Stomach (tissue), 9 donors: Measurements from ENCODE around the gene AGPS. TPM values are rescaled to one million over a fixed set of nuclear protein-coding genes. Genes with fewer than 3 reads are reported as not detected.

Experiments used
- DNase-seq, 2 donors: peaks; one replicate each; pipeline versions ENCODE4 v3.0.0 to v3.0.0-alpha.2; 2013 to 2019
- H3K27ac ChIP-seq, 5 donors: fragments of 200-600 bp in 4 of 5; sonication (generic) in 4 of 5; one replicate each; pipeline ENCODE4 v1.5.1; 2013 to 2019; ENCODE audit warnings: mild to moderate bottlenecking in 1 of 5, moderate library complexity in 1 of 5
- H3K27me3 ChIP-seq, 3 donors: fragments of 200-600 bp; sonication (generic); one replicate each; pipeline ENCODE4 v1.5.1; 2017 to 2019; ENCODE audit warnings: mixed run types in 1 of 3
- H3K36me3 ChIP-seq, 4 donors: fragments of 200-600 bp; sonication (generic); 1 replicate in 3 of 4; 2 replicates in 1 of 4; pipeline ENCODE4 v1.5.1; 2016 to 2019
- H3K4me1 ChIP-seq, 4 donors: fragments of 200-600 bp; sonication (generic); one replicate each; pipeline ENCODE4 v1.5.1; 2016 to 2019
- H3K4me3 ChIP-seq, 4 donors: fragments of 200-600 bp; sonication (generic) in 3 of 4; one replicate each; pipeline ENCODE4 v1.5.1; 2016 to 2019; ENCODE audit warnings: mild to moderate bottlenecking in 1 of 4
- H3K9me3 ChIP-seq, 4 donors: fragments of 200-600 bp; sonication (generic); one replicate each; pipeline ENCODE4 v1.5.1; 2016 to 2019
- EP300 ChIP-seq: sonication (generic); formaldehyde crosslinking; IDR thresholded peaks from one replicate; pipeline ENCODE4 v1.6.1; 2017; ENCODE audit warnings: antibody characterized with exemption
- POLR2A ChIP-seq, 4 donors: fragments of 450-650 bp; IDR thresholded peaks; one replicate each; pipeline ENCODE4 v1.6.1; 2016; ENCODE audit warnings: antibody characterized with exemption in 4 of 4, control low read depth in 2 of 4, mild to moderate bottlenecking in 1 of 4, moderate library complexity in 1 of 4
- POLR2AphosphoS5 ChIP-seq, 3 donors: sonication (generic); formaldehyde crosslinking; IDR thresholded peaks; one replicate each; pipeline ENCODE4 v1.6.1; 2016; ENCODE audit warnings: antibody characterized with exemption in 3 of 3
- WGBS, 5 donors: extraction: QIAGEN DNeasy Blood & Tissue Kit in 3 of 5; methylation state at CpG; one replicate each; pipeline versions ENCODE4 v1.1.5 to v1.1.7; 2013 to 2018; 5-methylcytosine and 5-hydroxymethylcytosine counted together
- intact Hi-C: fragments of 100-400 bp; cut with DNase I; formaldehyde crosslinking; loops from one replicate; pipeline ENCODE4 v1.15.1; 2023; ENCODE audit warnings: low total_unique reads
- polyA plus RNA-seq, 3 donors: library from polyadenylated mRNA; stranded (reverse); fragments of 200-250 nt; gene quantifications; one replicate each; pipeline ENCODE4 v1.2.3, GENCODE V29; 2013
- total RNA-seq, 5 donors: library from RNA; depleted of rRNA; stranded (reverse); fragments of >200 nt; gene quantifications; one replicate each; pipeline versions ENCODE4 v1.1.0 to v1.2.3, GENCODE V29; 2014 to 2016
- TF ChIP-seq, protein P1 (sequence below), 7 experiments: fragments of 450-650 bp in 4 of 7; fragments of 200-600 bp in 3 of 7; sonication (generic) in 3 of 7; IDR thresholded peaks; one replicate each; pipeline ENCODE4 v1.5.1; 2016 to 2019; ENCODE audit warnings: antibody characterized with exemption in 7 of 7, control low read depth in 2 of 7, mild to moderate bottlenecking in 1 of 7
- donor health status: healthy with polysubstance abuse.
- donor health status: Bipolar disorder and iron deficiency.
- donor health status: healthy.

Gene AGPS
- total and polyA plus RNA-seq, 8 donors, result 4.2 to 163 (median 26.4) TPM

GRCh38 chr2:177466337-177467195 is 74.0 kb downstream of the AGPS start:
- no peak for DNase-seq
- no peaks in the 10 kb centered on the region for H3K27me3 ChIP-seq
- no peak overlapping the region for H3K27ac ChIP-seq
- WGBS, 5 donors, result 89 to 95% (median 91%) methylated on average over 11 to 17 of the region's 17 CpGs
- TF ChIP-seq POLR2AphosphoS5 (IDR thresholded peaks at IDR 0.05), result no peak
- TF ChIP-seq, protein P1, sequence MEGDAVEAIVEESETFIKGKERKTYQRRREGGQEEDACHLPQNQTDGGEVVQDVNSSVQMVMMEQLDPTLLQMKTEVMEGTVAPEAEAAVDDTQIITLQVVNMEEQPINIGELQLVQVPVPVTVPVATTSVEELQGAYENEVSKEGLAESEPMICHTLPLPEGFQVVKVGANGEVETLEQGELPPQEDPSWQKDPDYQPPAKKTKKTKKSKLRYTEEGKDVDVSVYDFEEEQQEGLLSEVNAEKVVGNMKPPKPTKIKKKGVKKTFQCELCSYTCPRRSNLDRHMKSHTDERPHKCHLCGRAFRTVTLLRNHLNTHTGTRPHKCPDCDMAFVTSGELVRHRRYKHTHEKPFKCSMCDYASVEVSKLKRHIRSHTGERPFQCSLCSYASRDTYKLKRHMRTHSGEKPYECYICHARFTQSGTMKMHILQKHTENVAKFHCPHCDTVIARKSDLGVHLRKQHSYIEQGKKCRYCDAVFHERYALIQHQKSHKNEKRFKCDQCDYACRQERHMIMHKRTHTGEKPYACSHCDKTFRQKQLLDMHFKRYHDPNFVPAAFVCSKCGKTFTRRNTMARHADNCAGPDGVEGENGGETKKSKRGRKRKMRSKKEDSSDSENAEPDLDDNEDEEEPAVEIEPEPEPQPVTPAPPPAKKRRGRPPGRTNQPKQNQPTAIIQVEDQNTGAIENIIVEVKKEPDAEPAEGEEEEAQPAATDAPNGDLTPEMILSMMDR (IDR thresholded peaks at IDR 0.05), result no peak
- no peak for TF ChIP-seq POLR2A (IDR thresholded peaks at IDR 0.05)
- TF ChIP-seq EP300, result no peak
- intact Hi-C loops, result no loop called here
- H3K4me3 ChIP-seq, result no peak overlapping the region
- H3K4me1 ChIP-seq, result no peaks in the 10 kb centered on the region
- peaks cover 0 to 10% (median 5%) of the 10 kb centered on the region in 4 donors for H3K9me3 ChIP-seq
- H3K36me3 ChIP-seq, result peaks cover 0 to 45% (median 43%) of the 10 kb centered on the region in 4 donors

DNA sequence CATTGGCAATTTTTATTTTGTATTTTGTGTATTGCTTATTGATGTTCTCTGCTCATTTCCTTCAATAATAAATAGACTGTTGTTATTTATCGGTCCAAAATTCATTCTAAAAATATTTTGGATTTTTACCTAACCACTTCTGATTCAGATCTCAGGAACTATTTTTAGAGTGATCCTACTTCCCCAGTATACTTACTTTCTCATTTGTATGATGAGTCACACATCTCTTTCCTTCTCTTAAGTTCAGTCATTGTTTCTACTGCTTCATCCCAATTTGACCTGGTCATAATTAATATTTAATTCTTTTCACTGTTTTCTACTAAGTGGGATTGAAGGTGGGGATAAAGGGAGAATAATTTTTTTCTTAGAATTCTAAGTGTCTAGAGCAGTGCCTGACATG is 75.1 kb downstream of the AGPS start:
- DNase-seq, result no peak
- Histone ChIP-seq H3K27ac (no peak overlapping the region), H3K36me3 (peaks cover 0 to 51% (median 41%) of the 10 kb centered on the region in 4 donors), H3K4me3 (no peak overlapping the region), H3K27me3 (no peaks in the 10 kb centered on the region), H3K4me1 (no peaks in the 10 kb centered on the region), H3K9me3 (peaks cover 0 to 21% (median 8%) of the 10 kb centered on the region in 4 donors)
- intact Hi-C loops, result no loop called here
- 73 to 89% (median 82%) methylated on average over 1 of the region's 1 CpG for WGBS, 5 donors
- no peak for TF ChIP-seq POLR2A (IDR thresholded peaks at IDR 0.05)
- TF ChIP-seq, protein P1 (IDR thresholded peaks at IDR 0.05), result no peak
- TF ChIP-seq EP300, result no peak
- TF ChIP-seq POLR2AphosphoS5 (IDR thresholded peaks at IDR 0.05), result no peak

GRCh38 chr2:177471990-177472389 is 79.4 kb downstream of the AGPS start:
- intact Hi-C loops, result no loop called here
- WGBS, 5 donors, result 93 to 100% (median 99%) methylated on average over 2 of the region's 2 CpGs
- Histone ChIP-seq H3K27ac (no peak overlapping the region), H3K4me1 (peaks cover 0 to 3% (median 0%) of the 10 kb centered on the region in 4 donors), H3K36me3 (peaks cover 0 to 36% (median 19%) of the 10 kb centered on the region in 4 donors), H3K4me3 (no peak overlapping the region), H3K9me3 (peaks cover 0 to 15% (median 5%) of the 10 kb centered on the region in 4 donors), H3K27me3 (no peaks in the 10 kb centered on the region)
- TF ChIP-seq, protein P1 (IDR thresholded peaks at IDR 0.05), result no peak
- TF ChIP-seq POLR2A (IDR thresholded peaks at IDR 0.05) (no peak), EP300 (no peak), POLR2AphosphoS5 (IDR thresholded peaks at IDR 0.05) (no peak)
- no peak for DNase-seq

GRCh38 chr2:177474301-177474700 is 81.7 kb downstream of the AGPS start:
- 93 to 99% (median 97%) methylated on average over 4 of the region's 4 CpGs for WGBS, 5 donors
- Histone ChIP-seq H3K27me3 (no peaks in the 10 kb centered on the region), H3K4me1 (peaks cover 0 to 3% (median 0%) of the 10 kb centered on the region in 4 donors), H3K36me3 (peaks cover 0 to 36% (median 25%) of the 10 kb centered on the region in 4 donors), H3K9me3 (peaks cover 0 to 15% (median 5%) of the 10 kb centered on the region in 4 donors), H3K4me3 (no peak overlapping the region), H3K27ac (no peak overlapping the region)
- intact Hi-C loops, result no loop called here
- DNase-seq, result no peak
- no peak for TF ChIP-seq EP300
